ENCODE data around the gene HOXD1. TPM values are rescaled to one million over a fixed set of nuclear protein-coding genes. Genes with fewer than 3 reads are reported as not detected.

HOXD1 gene
- total RNA-seq, 2 donors from 2014 or later: 4.0 to 8.3 TPM

GRCh38 chr2:176211110-176211509 lies 22.6 kb downstream of the HOXD1 start:
- Histone ChIP-seq H3K27me3 (no peaks in the 10 kb centered on the region), H3K4me1 (no peaks in the 10 kb centered on the region), H3K27ac (no peak overlapping the region), H3K9ac (ENCODE audit: low read depth in 2 of 2, low read length in 2 of 2) (no peak overlapping the region), H3K4me3 (no peak overlapping the region), H3K9me3 (no peaks in the 10 kb centered on the region), H3K36me3 (no peaks in the 10 kb centered on the region)
- intact Hi-C loops (cut with DNase I): no loop called here
- DNase-seq: no peak
- no peak for TF ChIP-seq CTCF (IDR thresholded peaks at IDR 0.05)

- H3K4me1 ChIP-seq: no peaks in the 10 kb centered on the region
- no peak overlapping the region for H3K4me3 ChIP-seq
- H3K27ac ChIP-seq: no peak overlapping the region
- H3K9ac ChIP-seq (ENCODE audit: low read depth in 2 of 2, low read length in 2 of 2): no peak overlapping the region
- intact Hi-C loops (cut with DNase I): no loop called here
- no peak for TF ChIP-seq CTCF (IDR thresholded peaks at IDR 0.05)
- no peaks in the 10 kb centered on the region for H3K36me3 ChIP-seq
- no peaks in the 10 kb centered on the region for H3K27me3 ChIP-seq
- no peaks in the 10 kb centered on the region for H3K9me3 ChIP-seq
- DNase-seq: no peak
These were observed 23.8 kb downstream of the HOXD1 start for GRCh38 chr2:176212276-176212675.

- no peak overlapping the region for H3K27ac ChIP-seq
- H3K9me3 ChIP-seq: no peaks in the 10 kb centered on the region
- DNase-seq: no peak
- no peaks in the 10 kb centered on the region for H3K36me3 ChIP-seq
- TF ChIP-seq CTCF (IDR thresholded peaks at IDR 0.05): no peak
- intact Hi-C loops (cut with DNase I): no loop called here
- H3K9ac ChIP-seq (ENCODE audit: low read depth in 2 of 2, low read length in 2 of 2): no peak overlapping the region
- no peaks in the 10 kb centered on the region for H3K4me1 ChIP-seq
- H3K27me3 ChIP-seq: no peaks in the 10 kb centered on the region
- H3K4me3 ChIP-seq: no peak overlapping the region
These were observed 24.9 kb downstream of the HOXD1 start for GRCh38 chr2:176213406-176213805.

- no peaks in the 10 kb centered on the region for H3K36me3 ChIP-seq
- intact Hi-C loops (cut with DNase I): no loop called here
- no peaks in the 10 kb centered on the region for H3K27me3 ChIP-seq
- no peak overlapping the region for H3K9ac ChIP-seq (ENCODE audit: low read depth in 2 of 2, low read length in 2 of 2)
- H3K4me1 ChIP-seq: no peaks in the 10 kb centered on the region
- no peak for TF ChIP-seq CTCF (IDR thresholded peaks at IDR 0.05)
- H3K9me3 ChIP-seq: no peaks in the 10 kb centered on the region
- H3K27ac ChIP-seq: no peak overlapping the region
- H3K4me3 ChIP-seq: no peak overlapping the region
- no peak for DNase-seq
These were observed 39.4 kb downstream of the HOXD1 start for GRCh38 chr2:176227874-176228273.

- H3K9ac ChIP-seq (ENCODE audit: low read depth in 2 of 2, low read length in 2 of 2): no peak overlapping the region
- no peaks in the 10 kb centered on the region for H3K27me3 ChIP-seq
- no peak overlapping the region for H3K4me3 ChIP-seq
- no peak overlapping the region for H3K27ac ChIP-seq
- no peaks in the 10 kb centered on the region for H3K36me3 ChIP-seq
- intact Hi-C loops (cut with DNase I): no loop called here
- TF ChIP-seq CTCF (IDR thresholded peaks at IDR 0.05): no peak
- H3K9me3 ChIP-seq: no peaks in the 10 kb centered on the region
- H3K4me1 ChIP-seq: no peaks in the 10 kb centered on the region
- DNase-seq: no peak
These were observed 45.7 kb downstream of the HOXD1 start for GRCh38 chr2:176234156-176234555.

GRCh38 chr2:176234940-176235339 lies 46.5 kb downstream of the HOXD1 start:
- intact Hi-C loops (cut with DNase I): no loop called here
- no peak for DNase-seq
- Histone ChIP-seq H3K27ac (no peak overlapping the region), H3K4me3 (no peak overlapping the region), H3K36me3 (no peaks in the 10 kb centered on the region), H3K27me3 (no peaks in the 10 kb centered on the region), H3K9me3 (no peaks in the 10 kb centered on the region), H3K4me1 (no peaks in the 10 kb centered on the region), H3K9ac (ENCODE audit: low read depth in 2 of 2, low read length in 2 of 2) (no peak overlapping the region)
- no peak for TF ChIP-seq CTCF (IDR thresholded peaks at IDR 0.05)

Measured in colonic mucosa (tissue), 4 donors.